ENCODE results near the gene MAP2K6.

Gene MAP2K6

GRCh38 chr17:69430488-69430887 is 16.0 kb downstream of the MAP2K6 start:
- Histone ChIP-seq H3K9me3 (ENCODE audit: low read depth, low read length) (no peaks in the 10 kb centered on the region), H3K9ac (ENCODE audit: insufficient read length) (no peak overlapping the region), H3K27ac (no peak overlapping the region), H3K36me3 (ENCODE audit: insufficient read depth, low read length) (no peaks in the 10 kb centered on the region), H3K4me3 (no peak overlapping the region)
- no peak for TF ChIP-seq FOXP2 (optimal IDR thresholded peaks at IDR 0.05; ENCODE audit: control extremely low read depth, extremely low read length, insufficient read depth)
- no peak for TF ChIP-seq EZH2 (IDR thresholded peaks at IDR 0.05)
- no peak for TF ChIP-seq POLR2AphosphoS5 (IDR thresholded peaks at IDR 0.05; ENCODE audit: borderline replicate concordance, low read depth, low read length)
- no peak for DNase-seq (ENCODE audit: low read depth, low spot score)

DNA sequence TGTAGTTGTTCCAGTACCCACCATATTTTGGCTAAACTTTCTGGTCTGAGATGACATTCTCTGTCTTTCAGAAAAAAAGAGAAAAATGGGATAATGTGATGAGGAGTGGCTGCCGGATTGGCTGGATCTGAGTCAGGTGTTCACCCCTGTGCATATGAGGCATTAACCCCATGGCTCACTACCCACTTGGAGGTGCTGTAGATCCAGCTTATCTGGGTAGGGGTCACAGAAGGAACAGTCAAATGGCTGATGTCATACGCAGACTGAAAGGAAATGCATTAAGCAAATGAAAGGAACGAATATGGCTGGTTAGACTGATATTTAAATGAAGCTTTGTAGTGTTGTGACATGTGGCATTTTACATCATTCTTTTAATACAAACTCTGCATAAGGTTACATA is 17.3 kb downstream of the MAP2K6 start:
- no peak overlapping the region for H3K4me3 ChIP-seq
- no peak for DNase-seq (ENCODE audit: low read depth, low spot score)
- no peak overlapping the region for H3K9ac ChIP-seq (ENCODE audit: insufficient read length)
- H3K9me3 ChIP-seq (ENCODE audit: low read depth, low read length) = no peaks in the 10 kb centered on the region
- no peak overlapping the region for H3K27ac ChIP-seq
- TF ChIP-seq EZH2 (IDR thresholded peaks at IDR 0.05) = no peak
- TF ChIP-seq FOXP2 (optimal IDR thresholded peaks at IDR 0.05; ENCODE audit: control extremely low read depth, extremely low read length, insufficient read depth) = no peak
- TF ChIP-seq POLR2AphosphoS5 (IDR thresholded peaks at IDR 0.05; ENCODE audit: borderline replicate concordance, low read depth, low read length) = no peak
- H3K36me3 ChIP-seq (ENCODE audit: insufficient read depth, low read length) = no peaks in the 10 kb centered on the region

DNA sequence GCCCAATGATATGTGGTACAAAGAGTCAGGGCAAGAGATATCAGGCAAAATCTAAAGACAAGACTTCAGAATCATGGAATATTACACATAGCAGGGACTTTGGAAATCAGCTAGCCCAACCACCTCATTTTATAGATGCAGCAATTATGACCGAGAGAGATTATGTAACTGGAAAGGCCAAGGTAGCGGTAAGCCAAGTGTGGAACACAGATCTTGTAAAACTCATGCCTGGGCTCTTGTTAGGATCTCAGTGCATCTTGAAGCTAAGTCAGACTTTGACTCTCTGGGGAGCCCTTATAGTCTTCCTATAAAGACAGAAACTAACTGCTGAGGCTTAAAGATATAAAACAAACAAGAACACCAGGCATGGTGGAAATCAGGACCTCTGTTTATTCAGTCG is 18.6 kb downstream of the MAP2K6 start:
- TF ChIP-seq POLR2AphosphoS5 (IDR thresholded peaks at IDR 0.05; ENCODE audit: borderline replicate concordance, low read depth, low read length) (no peak), EZH2 (IDR thresholded peaks at IDR 0.05) (no peak), FOXP2 (optimal IDR thresholded peaks at IDR 0.05; ENCODE audit: control extremely low read depth, extremely low read length, insufficient read depth) (no peak)
- H3K36me3 ChIP-seq (ENCODE audit: insufficient read depth, low read length) = no peaks in the 10 kb centered on the region
- no peaks in the 10 kb centered on the region for H3K9me3 ChIP-seq (ENCODE audit: low read depth, low read length)
- H3K4me3 ChIP-seq = no peak overlapping the region
- H3K9ac ChIP-seq (ENCODE audit: insufficient read length) = no peak overlapping the region
- H3K27ac ChIP-seq = no peak overlapping the region
- no peak for DNase-seq (ENCODE audit: low read depth, low spot score)

DNA sequence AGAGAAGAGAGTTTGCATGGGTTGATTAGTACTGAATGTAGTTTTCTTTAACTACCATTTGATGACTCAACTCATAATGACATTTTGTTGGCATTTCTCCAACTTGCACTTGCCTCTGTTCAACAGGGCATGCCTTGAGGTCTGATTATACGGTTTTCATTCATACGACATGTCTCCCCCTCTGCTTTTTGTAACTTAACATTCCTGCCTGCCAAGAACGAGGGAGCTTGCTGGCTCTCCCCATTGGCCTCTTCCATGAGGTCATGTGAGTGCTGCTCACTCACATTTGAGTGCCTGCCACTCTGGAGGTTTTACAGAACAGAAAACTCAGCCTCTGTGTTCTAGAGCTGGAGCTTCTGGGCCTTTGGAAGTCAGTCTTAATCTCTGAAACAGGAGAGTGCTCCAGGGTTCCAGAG is 19.7 kb downstream of the MAP2K6 start:
- Histone ChIP-seq H3K4me3 (no peak overlapping the region), H3K36me3 (ENCODE audit: insufficient read depth, low read length) (no peaks in the 10 kb centered on the region), H3K27ac (peak overlapping the region; percentile 0; the same call in 1 of the 2 replicates), H3K9me3 (ENCODE audit: low read depth, low read length) (no peaks in the 10 kb centered on the region), H3K9ac (ENCODE audit: insufficient read length) (no peak overlapping the region)
- no peak for DNase-seq (ENCODE audit: low read depth, low spot score)
- no peak for TF ChIP-seq POLR2AphosphoS5 (IDR thresholded peaks at IDR 0.05; ENCODE audit: borderline replicate concordance, low read depth, low read length)
- no peak for TF ChIP-seq FOXP2 (optimal IDR thresholded peaks at IDR 0.05; ENCODE audit: control extremely low read depth, extremely low read length, insufficient read depth)
- no peak for TF ChIP-seq EZH2 (IDR thresholded peaks at IDR 0.05)

DNA sequence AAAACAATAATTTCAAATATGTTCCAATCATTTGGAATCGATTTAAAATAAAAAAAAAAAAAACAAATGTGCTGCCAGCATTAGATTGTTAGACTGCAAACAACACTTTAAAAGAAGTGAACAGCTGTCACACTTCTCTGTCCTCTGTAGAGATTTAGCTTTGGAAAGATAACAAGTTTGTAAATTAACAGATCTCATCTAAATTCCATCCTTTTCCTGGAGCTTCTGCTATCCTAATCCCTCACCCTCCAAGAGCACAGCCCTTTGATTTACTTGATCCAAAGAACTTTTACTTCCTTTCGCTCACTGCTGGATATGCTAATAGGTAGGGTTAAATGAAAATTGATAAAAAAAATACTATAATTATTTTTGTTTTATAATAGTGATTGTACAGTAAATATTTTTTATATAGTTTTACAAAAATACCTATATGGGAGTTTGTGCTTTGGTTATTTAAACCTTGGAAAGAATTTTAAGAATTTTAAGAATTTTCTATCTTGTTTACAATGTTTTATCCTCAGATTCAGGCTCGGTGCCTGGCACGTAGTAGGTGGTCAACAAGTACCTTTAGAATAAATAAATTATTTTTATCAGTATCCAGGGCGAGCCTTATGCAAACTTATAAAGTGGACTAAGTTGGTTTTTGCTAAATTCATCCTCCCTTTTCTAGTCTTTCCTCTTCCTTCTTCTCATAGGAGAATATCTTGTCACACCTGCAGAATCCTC is 21.6 kb downstream of the MAP2K6 start:
- TF ChIP-seq FOXP2 (optimal IDR thresholded peaks at IDR 0.05; ENCODE audit: control extremely low read depth, extremely low read length, insufficient read depth) (no peak), EZH2 (IDR thresholded peaks at IDR 0.05) (no peak), POLR2AphosphoS5 (IDR thresholded peaks at IDR 0.05; ENCODE audit: borderline replicate concordance, low read depth, low read length) (no peak)
- Histone ChIP-seq H3K36me3 (ENCODE audit: insufficient read depth, low read length) (no peaks in the 10 kb centered on the region), H3K4me3 (no peak overlapping the region), H3K27ac (no peak overlapping the region), H3K9me3 (ENCODE audit: low read depth, low read length) (no peaks in the 10 kb centered on the region), H3K9ac (ENCODE audit: insufficient read length) (no peak overlapping the region)
- no peak for DNase-seq (ENCODE audit: low read depth, low spot score)

GRCh38 chr17:69437475-69437874 is 23.0 kb downstream of the MAP2K6 start:
- no peaks in the 10 kb centered on the region for H3K36me3 ChIP-seq (ENCODE audit: insufficient read depth, low read length)
- H3K4me3 ChIP-seq = no peak overlapping the region
- no peak overlapping the region for H3K9ac ChIP-seq (ENCODE audit: insufficient read length)
- no peak for DNase-seq (ENCODE audit: low read depth, low spot score)
- no peak overlapping the region for H3K27ac ChIP-seq
- no peaks in the 10 kb centered on the region for H3K9me3 ChIP-seq (ENCODE audit: low read depth, low read length)
- TF ChIP-seq EZH2 (IDR thresholded peaks at IDR 0.05) (no peak), POLR2AphosphoS5 (IDR thresholded peaks at IDR 0.05; ENCODE audit: borderline replicate concordance, low read depth, low read length) (no peak)

- H3K4me3 ChIP-seq = no peak overlapping the region
- TF ChIP-seq FOXP2 (optimal IDR thresholded peaks at IDR 0.05; ENCODE audit: control extremely low read depth, extremely low read length, insufficient read depth) (no peak), EZH2 (IDR thresholded peaks at IDR 0.05) (no peak), POLR2AphosphoS5 (IDR thresholded peaks at IDR 0.05; ENCODE audit: borderline replicate concordance, low read depth, low read length) (no peak)
- H3K27ac ChIP-seq = no peak overlapping the region
- no peak overlapping the region for H3K9ac ChIP-seq (ENCODE audit: insufficient read length)
- H3K36me3 ChIP-seq (ENCODE audit: insufficient read depth, low read length) = no peaks in the 10 kb centered on the region
- no peaks in the 10 kb centered on the region for H3K9me3 ChIP-seq (ENCODE audit: low read depth, low read length)
- no peak for DNase-seq (ENCODE audit: low read depth, low spot score)
These were observed 24.3 kb downstream of the MAP2K6 start for GRCh38 chr17:69438776-69439175.

- Histone ChIP-seq H3K4me3 (no peak overlapping the region), H3K9me3 (ENCODE audit: low read depth, low read length) (no peaks in the 10 kb centered on the region), H3K27ac (no peak overlapping the region), H3K9ac (ENCODE audit: insufficient read length) (no peak overlapping the region), H3K36me3 (ENCODE audit: insufficient read depth, low read length) (no peaks in the 10 kb centered on the region)
- no peak for DNase-seq (ENCODE audit: low read depth, low spot score)
- no peak for TF ChIP-seq FOXP2 (optimal IDR thresholded peaks at IDR 0.05; ENCODE audit: control extremely low read depth, extremely low read length, insufficient read depth)
- no peak for TF ChIP-seq EZH2 (IDR thresholded peaks at IDR 0.05)
- no peak for TF ChIP-seq POLR2AphosphoS5 (IDR thresholded peaks at IDR 0.05; ENCODE audit: borderline replicate concordance, low read depth, low read length)
These were observed 26.7 kb downstream of the MAP2K6 start for GRCh38 chr17:69441179-69441578.

- Histone ChIP-seq H3K36me3 (ENCODE audit: insufficient read depth, low read length) (no peaks in the 10 kb centered on the region), H3K9ac (ENCODE audit: insufficient read length) (no peak overlapping the region), H3K9me3 (ENCODE audit: low read depth, low read length) (no peaks in the 10 kb centered on the region), H3K27ac (no peak overlapping the region), H3K4me3 (no peak overlapping the region)
- TF ChIP-seq FOXP2 (optimal IDR thresholded peaks at IDR 0.05; ENCODE audit: control extremely low read depth, extremely low read length, insufficient read depth) (no peak), POLR2AphosphoS5 (IDR thresholded peaks at IDR 0.05; ENCODE audit: borderline replicate concordance, low read depth, low read length) (no peak), EZH2 (IDR thresholded peaks at IDR 0.05) (no peak)
- no peak for DNase-seq (ENCODE audit: low read depth, low spot score)
These were observed 28.6 kb downstream of the MAP2K6 start for GRCh38 chr17:69443138-69443537.

Data from SK-N-MC (cell line).